ENCODE results near the gene GRWD1.

Gene GRWD1

GRCh38 chr19:48445606-48446481 is at the start of gene GRWD1:
Gene GRWD1 (plus strand): TSS chr19:48445983. CDS start chr19:48446006, 23 bp downstream.
- DNase-seq (ENCODE audit: low read depth): peak; percentile 100
- TF ChIP-seq MAX (IDR thresholded peaks at IDR 0.05; ENCODE audit: low read depth, low read length) (peak; percentile 99), MYC (IDR thresholded peaks at IDR 0.05; ENCODE audit: low read depth, low read length) (peak; percentile 100), CTCF (IDR thresholded peaks at IDR 0.05; ENCODE audit: low read depth, low read length) (peak; percentile 52), POLR2A (IDR thresholded peaks at IDR 0.05; ENCODE audit: extremely low read depth, insufficient read length) (peak; percentile 99)
- H3K4me3 ChIP-seq (ENCODE audit: low read depth, low read length): peak within 1 kb of the TSS; percentile 82

GRCh38 chr19:48396016-48396823 is 49.6 kb upstream of the GRWD1 start:
- no peak overlapping the region for H3K4me3 ChIP-seq (ENCODE audit: low read depth, low read length)
- TF ChIP-seq MAX (IDR thresholded peaks at IDR 0.05; ENCODE audit: low read depth, low read length) (no peak), MYC (IDR thresholded peaks at IDR 0.05; ENCODE audit: low read depth, low read length) (no peak), CTCF (IDR thresholded peaks at IDR 0.05; ENCODE audit: low read depth, low read length) (no peak), POLR2A (IDR thresholded peaks at IDR 0.05; ENCODE audit: extremely low read depth, insufficient read length) (no peak)
- peak; percentile 61 for DNase-seq (ENCODE audit: low read depth)

- no peak for DNase-seq (ENCODE audit: low read depth)
- no peak overlapping the region for H3K4me3 ChIP-seq (ENCODE audit: low read depth, low read length)
- no peak for TF ChIP-seq POLR2A (IDR thresholded peaks at IDR 0.05; ENCODE audit: extremely low read depth, insufficient read length)
- TF ChIP-seq MYC (IDR thresholded peaks at IDR 0.05; ENCODE audit: low read depth, low read length): no peak
Measured at GRCh38 chr19:48396824-48397176, 49.0 kb upstream of the GRWD1 start.

- H3K4me3 ChIP-seq (ENCODE audit: low read depth, low read length): peak overlapping the region; percentile 55
- peak; percentile 48 for DNase-seq (ENCODE audit: low read depth)
- TF ChIP-seq POLR2A (IDR thresholded peaks at IDR 0.05; ENCODE audit: extremely low read depth, insufficient read length) (no peak), CTCF (IDR thresholded peaks at IDR 0.05; ENCODE audit: low read depth, low read length) (no peak), MAX (IDR thresholded peaks at IDR 0.05; ENCODE audit: low read depth, low read length) (no peak), MYC (IDR thresholded peaks at IDR 0.05; ENCODE audit: low read depth, low read length) (no peak)
Measured at GRCh38 chr19:48397263-48398101, 48.3 kb upstream of the GRWD1 start.

- no peak for DNase-seq (ENCODE audit: low read depth)
- peak overlapping the region; percentile 55 for H3K4me3 ChIP-seq (ENCODE audit: low read depth, low read length)
- TF ChIP-seq POLR2A (IDR thresholded peaks at IDR 0.05; ENCODE audit: extremely low read depth, insufficient read length) (no peak), MAX (IDR thresholded peaks at IDR 0.05; ENCODE audit: low read depth, low read length) (no peak), CTCF (IDR thresholded peaks at IDR 0.05; ENCODE audit: low read depth, low read length) (no peak), MYC (IDR thresholded peaks at IDR 0.05; ENCODE audit: low read depth, low read length) (no peak)
Measured at GRCh38 chr19:48398102-48398374, 47.7 kb upstream of the GRWD1 start.

Measured in NB4 (cell line).